ENCODE results near the gene VAMP3. TPM values are rescaled to one million over a fixed set of nuclear protein-coding genes. Genes with fewer than 3 reads are reported as not detected.

Gene VAMP3
- total and polyA plus RNA-seq, 9 of the 15 experiments (the other 6 are each of a cell fraction or from before 2014, with no cell fraction given), result 27.1 to 71.3 (median 47.5) TPM

- TF ChIP-seq, protein P1, sequence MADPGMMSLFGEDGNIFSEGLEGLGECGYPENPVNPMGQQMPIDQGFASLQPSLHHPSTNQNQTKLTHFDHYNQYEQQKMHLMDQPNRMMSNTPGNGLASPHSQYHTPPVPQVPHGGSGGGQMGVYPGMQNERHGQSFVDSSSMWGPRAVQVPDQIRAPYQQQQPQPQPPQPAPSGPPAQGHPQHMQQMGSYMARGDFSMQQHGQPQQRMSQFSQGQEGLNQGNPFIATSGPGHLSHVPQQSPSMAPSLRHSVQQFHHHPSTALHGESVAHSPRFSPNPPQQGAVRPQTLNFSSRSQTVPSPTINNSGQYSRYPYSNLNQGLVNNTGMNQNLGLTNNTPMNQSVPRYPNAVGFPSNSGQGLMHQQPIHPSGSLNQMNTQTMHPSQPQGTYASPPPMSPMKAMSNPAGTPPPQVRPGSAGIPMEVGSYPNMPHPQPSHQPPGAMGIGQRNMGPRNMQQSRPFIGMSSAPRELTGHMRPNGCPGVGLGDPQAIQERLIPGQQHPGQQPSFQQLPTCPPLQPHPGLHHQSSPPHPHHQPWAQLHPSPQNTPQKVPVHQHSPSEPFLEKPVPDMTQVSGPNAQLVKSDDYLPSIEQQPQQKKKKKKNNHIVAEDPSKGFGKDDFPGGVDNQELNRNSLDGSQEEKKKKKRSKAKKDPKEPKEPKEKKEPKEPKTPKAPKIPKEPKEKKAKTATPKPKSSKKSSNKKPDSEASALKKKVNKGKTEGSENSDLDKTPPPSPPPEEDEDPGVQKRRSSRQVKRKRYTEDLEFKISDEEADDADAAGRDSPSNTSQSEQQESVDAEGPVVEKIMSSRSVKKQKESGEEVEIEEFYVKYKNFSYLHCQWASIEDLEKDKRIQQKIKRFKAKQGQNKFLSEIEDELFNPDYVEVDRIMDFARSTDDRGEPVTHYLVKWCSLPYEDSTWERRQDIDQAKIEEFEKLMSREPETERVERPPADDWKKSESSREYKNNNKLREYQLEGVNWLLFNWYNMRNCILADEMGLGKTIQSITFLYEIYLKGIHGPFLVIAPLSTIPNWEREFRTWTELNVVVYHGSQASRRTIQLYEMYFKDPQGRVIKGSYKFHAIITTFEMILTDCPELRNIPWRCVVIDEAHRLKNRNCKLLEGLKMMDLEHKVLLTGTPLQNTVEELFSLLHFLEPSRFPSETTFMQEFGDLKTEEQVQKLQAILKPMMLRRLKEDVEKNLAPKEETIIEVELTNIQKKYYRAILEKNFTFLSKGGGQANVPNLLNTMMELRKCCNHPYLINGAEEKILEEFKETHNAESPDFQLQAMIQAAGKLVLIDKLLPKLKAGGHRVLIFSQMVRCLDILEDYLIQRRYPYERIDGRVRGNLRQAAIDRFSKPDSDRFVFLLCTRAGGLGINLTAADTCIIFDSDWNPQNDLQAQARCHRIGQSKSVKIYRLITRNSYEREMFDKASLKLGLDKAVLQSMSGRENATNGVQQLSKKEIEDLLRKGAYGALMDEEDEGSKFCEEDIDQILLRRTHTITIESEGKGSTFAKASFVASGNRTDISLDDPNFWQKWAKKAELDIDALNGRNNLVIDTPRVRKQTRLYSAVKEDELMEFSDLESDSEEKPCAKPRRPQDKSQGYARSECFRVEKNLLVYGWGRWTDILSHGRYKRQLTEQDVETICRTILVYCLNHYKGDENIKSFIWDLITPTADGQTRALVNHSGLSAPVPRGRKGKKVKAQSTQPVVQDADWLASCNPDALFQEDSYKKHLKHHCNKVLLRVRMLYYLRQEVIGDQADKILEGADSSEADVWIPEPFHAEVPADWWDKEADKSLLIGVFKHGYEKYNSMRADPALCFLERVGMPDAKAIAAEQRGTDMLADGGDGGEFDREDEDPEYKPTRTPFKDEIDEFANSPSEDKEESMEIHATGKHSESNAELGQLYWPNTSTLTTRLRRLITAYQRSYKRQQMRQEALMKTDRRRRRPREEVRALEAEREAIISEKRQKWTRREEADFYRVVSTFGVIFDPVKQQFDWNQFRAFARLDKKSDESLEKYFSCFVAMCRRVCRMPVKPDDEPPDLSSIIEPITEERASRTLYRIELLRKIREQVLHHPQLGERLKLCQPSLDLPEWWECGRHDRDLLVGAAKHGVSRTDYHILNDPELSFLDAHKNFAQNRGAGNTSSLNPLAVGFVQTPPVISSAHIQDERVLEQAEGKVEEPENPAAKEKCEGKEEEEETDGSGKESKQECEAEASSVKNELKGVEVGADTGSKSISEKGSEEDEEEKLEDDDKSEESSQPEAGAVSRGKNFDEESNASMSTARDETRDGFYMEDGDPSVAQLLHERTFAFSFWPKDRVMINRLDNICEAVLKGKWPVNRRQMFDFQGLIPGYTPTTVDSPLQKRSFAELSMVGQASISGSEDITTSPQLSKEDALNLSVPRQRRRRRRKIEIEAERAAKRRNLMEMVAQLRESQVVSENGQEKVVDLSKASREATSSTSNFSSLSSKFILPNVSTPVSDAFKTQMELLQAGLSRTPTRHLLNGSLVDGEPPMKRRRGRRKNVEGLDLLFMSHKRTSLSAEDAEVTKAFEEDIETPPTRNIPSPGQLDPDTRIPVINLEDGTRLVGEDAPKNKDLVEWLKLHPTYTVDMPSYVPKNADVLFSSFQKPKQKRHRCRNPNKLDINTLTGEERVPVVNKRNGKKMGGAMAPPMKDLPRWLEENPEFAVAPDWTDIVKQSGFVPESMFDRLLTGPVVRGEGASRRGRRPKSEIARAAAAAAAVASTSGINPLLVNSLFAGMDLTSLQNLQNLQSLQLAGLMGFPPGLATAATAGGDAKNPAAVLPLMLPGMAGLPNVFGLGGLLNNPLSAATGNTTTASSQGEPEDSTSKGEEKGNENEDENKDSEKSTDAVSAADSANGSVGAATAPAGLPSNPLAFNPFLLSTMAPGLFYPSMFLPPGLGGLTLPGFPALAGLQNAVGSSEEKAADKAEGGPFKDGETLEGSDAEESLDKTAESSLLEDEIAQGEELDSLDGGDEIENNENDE (IDR thresholded peaks at IDR 0.05; ENCODE audit: low read depth, low read length), result no peak
- TF ChIP-seq ZNF75A (CRISPR knock-in tag; IDR thresholded peaks at IDR 0.05), result no peak
- TF ChIP-seq ZNF584 (CRISPR knock-in tag; IDR thresholded peaks at IDR 0.05; ENCODE audit: low read depth), result no peak
- TF ChIP-seq POLR3G (IDR thresholded peaks at IDR 0.05; ENCODE audit: extremely low read depth, insufficient read length, insufficient replicate concordance), result no peak
- TF ChIP-seq EGR1 (conservative IDR thresholded peaks at IDR 0.05), result no peak
- TF ChIP-seq MXI1 (IDR thresholded peaks at IDR 0.05; ENCODE audit: low read depth, low read length), result no peak
Observed at GRCh38 chr1:7777591-7777990, 6.5 kb downstream of the VAMP3 start (continued).
